Measurements from ENCODE around the gene ALDOA.
"Not testable (repeated sequence)": the region's sequence is repeated elsewhere in the genome, so short reads cannot be mapped to it uniquely, and the experiment has no call there.

The ALDOA gene

DNA sequence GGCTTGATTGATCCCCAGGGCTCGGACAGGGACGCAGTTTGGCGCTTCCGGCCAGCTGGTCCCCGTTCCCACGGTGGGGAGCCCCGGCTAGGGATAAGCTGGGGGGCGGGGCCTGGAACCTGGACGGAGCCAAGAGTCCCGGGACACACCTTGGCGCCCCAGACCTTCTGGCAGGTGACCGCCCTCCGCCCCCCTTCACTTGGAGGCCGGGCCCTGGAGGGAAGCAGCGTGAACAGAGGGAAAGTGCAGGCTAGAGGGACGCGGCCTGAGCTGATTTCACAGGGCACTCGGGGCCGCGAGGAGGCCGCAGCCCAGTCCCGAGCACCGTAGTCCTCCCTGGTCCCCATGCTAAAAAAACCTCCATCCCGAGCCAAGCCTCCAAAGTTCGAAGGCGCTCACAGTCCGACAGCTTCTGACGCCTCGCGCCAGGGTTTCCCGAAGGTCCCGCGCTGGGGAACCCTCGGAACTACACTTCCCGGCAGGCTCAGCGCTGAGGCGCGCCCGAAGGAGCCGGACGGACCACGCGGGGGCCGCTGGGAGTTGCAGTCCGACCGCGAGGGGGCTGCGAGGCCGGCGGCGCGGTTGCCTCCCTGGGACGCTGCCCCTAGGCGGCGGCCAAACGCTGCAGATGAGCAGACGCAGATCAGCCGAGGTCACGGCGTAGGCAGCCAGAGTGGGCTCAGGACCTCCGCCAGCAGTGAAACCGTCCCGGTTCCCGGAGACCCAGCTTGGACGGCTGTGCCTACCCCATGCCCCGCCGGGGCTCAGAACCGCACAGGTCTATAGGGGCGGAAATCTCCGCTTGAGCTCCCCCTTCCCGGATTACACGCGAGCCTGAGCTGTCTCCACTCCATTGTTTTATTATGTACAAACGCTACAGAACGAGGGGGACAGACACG lies 26.2 kb downstream of the ALDOA start, which contains the start of gene TBX6:
TBX6 (minus strand) TSS at position 451 of the 899 bp plus-strand sequence. CDS start 731 bp downstream, outside the sequence.
- DNase-seq (ENCODE audit: low spot score) = peak; percentile 96

DNA sequence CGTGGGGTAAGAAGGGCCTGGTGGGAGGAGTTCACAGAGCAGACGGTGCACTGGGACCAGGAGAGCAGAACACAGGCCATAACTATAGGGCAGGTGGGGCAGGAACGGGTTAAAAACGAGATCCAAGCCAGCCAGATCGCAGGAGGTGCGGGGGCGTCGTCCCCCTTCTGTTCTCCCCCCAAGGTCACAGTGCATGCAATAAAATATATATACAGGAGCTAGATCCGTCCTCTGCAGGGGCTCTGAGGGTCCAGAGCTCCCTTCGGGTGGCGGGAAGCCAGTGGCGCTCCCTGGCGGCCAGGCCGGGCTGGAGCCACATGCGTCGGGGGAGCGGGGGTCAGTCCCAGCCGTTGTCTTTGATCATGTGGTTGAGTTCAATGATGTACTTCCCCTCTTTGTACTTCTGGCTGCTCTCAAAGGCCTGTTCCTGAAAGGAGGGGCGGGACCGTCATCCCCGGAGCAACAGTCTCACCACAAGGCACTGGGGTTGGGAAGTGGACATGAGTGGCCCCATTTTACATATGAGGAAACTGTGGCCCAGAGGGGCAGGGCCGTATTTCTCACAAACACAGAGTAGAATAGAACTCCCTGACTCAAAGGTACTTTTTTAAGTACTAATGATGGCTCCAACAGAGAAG lies 26.9 kb downstream of the ALDOA start:
- peak; percentile 67 for DNase-seq (ENCODE audit: low spot score)

DNA sequence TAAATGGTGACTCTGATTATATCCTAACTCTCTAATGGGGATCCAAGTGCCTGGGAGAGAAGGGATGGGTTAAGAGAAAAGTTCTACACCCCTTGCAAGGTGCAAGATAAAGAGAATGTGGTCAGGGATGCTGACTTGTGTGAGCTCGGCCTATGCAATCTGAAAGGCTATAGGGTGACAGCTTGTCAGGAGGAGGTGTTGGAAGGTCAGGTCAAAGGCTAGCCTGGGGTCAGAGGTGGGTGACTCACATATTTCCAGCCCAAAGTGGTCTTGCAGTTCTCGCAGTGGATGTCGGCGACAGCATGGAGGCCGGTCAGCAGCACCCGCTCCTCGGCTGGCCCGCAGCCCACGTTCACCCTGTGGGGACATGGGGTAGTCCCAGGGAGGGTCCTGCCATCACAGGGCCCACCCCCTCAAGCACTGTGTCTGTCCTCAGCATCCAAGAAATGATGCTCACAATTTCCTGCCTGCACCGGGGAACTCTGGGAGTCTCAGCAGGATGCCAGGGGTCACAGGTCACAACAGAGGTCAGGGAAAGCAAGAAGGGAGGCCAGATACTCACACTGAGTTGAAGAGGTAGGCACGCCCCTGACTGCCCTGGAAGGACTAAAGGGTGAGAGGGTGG lies 29.1 kb downstream of the ALDOA start:
- DNase-seq (ENCODE audit: low spot score) = no peak

DNA sequence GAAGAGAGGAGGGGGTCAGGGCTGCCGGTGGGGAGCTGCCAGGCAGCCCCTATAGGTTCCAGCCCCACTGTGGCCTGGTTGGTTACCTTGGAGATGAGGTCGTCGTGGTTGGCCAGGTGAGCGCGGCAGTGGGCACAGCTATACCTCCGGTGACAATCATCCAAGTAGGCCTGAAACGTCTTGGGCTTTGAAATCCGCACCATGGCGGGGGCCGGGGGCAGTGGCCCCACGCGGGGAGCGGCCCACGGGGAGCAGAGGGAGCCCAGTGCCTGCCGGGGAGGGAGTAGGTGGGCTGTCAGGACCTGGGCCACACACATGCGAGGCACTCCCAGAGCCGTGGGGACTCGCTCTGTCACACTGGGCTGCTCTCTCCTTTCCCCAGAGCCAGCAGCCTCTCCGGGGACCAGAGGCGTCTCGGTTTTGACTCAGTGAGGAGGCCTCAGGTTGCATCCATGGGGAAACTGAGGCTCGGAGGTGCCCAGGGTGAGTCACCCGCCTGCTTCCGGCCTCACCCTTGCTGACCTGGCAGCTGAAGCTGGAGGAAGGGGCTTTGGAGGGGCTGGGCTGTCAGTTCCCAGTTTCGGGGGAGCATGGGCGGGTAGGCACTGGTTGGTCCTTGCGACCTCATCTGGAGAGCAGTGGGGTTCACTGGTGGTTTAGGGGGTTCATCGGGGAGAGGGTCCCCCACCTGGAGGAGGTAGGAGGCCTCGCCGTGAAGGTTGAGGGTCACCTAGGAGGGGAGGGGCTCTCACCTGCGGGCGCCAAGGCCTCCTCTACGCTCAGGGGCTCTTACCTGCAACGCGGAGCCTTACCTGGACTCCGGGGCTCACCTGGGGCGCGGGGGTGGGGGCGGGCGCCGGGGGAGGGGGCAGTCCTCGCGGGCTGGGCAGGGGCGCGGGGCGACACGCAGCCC lies 29.9 kb downstream of the ALDOA start:
- no peak for DNase-seq (ENCODE audit: low spot score)

DNA sequence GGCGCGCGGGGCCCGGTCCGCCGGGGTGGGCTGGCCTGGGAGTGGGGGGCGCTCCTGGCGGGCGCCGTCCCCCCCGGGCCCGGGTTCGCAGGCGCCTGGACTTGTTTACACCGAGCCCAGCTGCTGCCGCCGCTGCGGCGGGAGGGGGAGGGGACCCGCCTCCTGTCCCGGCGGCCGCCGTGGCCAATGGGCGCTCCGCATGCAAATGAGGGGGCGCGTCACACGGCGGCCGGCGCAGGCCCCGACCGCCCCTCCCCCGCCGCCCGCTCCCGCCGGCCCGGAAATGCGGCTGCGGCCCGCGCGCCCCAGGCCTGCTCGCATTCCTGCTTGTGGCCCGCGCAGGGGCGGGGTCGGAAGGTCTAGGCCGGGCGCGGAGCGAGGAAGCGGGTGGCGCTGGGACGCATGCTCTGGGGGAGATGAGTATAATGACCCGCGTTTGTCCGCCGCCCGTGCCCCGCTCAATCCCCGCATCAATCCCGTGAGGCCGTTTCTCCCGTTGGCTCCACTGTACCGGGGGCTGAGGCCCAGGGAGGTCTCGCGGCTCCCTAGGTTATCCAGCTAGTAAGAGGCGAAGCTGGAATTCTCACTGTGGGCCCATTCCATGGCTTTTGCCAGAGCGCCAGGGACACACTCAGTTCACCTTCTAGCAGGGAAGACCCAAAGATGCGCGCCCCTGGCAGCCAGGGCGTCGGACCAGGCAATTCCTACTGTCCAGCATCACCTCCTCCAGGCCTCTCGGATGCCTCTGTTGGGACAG lies 30.7 kb downstream of the ALDOA start, which contains the start of gene YPEL3:
YPEL3 (minus strand) TSS at position 109 of the 757 bp plus-strand sequence. CDS start 731 bp downstream, outside the sequence.
- peak; percentile 99 for DNase-seq (ENCODE audit: low spot score)

DNA sequence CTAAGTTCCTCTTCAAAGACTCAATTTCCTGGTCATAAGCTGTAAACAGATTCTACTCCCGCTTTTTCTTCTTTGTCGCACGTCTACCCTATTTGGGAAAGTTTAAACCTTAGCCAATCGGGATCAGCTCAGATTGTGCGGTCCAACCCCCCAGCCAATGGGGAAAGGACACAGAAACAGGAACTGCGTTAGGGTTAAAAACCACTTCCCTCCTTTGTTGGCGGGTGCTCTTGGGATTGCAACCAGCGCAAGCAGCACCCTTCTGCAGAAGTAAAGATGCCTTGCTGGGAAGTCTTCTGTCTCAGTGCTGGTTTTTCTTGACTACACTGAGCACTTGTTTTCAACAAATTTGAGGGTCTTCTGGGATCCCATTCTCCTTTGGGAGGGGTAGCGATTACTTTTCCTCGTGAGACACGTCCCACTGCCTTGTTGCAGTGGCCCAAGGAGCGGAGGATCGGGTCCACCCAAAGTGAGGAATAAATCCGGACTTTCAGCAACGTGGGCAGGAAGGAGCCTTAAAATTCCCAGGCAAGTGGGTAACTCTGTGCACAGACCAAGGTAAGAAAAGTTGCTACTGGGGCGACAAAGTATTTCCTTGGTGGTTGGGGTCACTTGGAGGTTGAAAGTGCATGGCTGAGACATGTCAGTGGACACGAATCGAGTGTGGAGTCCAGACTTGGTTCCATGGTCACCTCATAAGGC lies 31.5 kb downstream of the ALDOA start:
- DNase-seq (ENCODE audit: low spot score) = no peak

DNA sequence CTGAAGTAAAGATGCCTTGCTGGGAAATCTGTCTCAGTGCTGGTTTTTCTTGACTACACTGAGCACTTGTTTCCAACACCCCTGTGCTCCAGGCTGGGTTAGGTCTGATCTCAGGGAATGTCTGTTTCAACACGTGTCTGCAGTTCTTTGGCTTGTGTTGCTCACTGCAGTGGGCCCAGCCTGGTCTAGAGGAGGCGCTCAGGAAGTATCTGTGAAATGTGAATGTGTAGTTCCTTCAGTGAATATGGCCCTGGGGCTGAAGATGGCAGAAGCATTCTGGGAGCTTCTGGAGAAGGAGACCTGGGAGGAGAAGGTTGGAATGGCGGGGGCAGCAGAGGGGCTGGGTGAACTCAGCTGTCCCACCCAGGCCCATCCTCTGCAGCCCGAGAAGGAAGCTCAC lies 38.5 kb downstream of the ALDOA start:
- no peak for DNase-seq (ENCODE audit: low spot score)

DNA sequence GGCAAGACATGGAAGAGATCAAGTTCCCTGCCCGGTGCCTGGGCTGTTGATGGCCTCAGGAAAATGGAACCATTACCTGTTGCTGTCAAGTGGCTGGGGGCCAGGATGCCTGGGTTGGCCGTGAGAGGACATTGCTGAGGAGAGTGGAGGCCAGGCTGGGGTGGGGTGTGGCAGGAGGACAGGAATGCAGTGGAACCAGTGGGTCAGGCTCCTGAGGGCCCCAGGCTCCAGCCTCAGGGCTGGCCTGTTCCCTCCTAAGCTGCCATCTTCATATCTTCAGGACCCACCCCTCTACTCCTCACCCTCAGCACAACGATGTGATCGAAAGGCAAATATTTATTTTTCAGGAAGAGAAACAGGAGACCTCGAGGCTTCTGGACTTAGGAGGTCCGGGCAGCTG lies 38.9 kb downstream of the ALDOA start:
- DNase-seq (ENCODE audit: low spot score) = no peak

DNA sequence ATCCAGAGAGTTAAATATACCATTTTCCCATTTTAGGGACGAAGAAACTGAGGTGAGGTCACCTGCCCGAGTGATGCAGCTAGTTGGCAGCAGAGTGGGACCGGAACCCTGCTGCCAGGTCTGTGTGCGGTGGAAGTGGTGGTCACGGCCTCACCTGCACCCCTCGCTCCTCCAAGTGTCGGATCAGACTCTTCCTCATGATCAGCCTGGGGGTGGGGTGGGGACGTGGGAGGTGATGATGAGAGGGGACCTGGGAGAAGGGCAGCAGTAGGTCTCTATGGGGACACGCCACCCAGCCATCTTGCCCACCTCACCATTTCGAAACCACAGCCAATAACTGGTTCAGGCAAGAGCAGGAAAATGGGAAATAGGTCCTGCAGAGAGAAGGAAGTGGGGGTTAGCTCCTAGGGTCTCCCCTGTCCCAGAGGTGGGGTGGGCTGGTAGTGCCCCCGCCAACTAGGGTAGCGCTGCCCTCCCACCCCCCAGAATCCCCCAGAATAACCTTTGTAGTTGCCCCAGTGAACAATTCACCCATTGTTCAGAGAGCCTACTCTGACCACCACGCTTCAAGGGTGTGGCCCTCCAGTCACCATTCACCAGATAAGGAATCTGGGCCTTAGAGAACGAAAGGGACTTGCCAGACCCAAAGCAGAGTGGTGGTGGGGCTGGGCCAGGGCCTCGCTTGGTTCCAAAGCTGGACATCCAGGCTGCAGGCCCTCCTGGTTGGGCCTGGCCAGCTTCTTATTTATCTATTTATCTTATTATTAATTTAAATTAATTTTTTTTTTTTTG lies 42.7 kb downstream of the ALDOA start:
- DNase-seq (ENCODE audit: low spot score) = no peak

DNA sequence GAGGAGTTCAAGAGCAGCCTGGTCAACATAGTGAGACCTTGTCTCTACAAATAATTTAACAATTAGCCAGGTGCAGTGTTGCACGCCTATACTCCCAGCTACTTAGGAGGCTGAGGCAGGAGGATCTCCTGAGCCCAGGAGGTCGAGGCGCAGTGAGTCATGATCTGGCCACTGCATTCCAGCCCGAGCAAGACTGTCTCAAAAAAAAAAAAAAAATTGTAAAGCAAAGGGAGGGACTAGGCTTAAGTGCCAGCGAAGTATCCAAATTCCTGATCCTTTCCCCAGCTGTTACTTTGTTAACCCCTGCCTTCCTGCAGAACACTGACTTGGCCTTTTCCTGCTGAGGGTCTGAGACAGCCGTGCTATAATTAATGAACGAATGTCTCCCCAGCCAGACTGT lies 45.1 kb downstream of the ALDOA start:
- no peak for DNase-seq (ENCODE audit: low spot score)

DNA sequence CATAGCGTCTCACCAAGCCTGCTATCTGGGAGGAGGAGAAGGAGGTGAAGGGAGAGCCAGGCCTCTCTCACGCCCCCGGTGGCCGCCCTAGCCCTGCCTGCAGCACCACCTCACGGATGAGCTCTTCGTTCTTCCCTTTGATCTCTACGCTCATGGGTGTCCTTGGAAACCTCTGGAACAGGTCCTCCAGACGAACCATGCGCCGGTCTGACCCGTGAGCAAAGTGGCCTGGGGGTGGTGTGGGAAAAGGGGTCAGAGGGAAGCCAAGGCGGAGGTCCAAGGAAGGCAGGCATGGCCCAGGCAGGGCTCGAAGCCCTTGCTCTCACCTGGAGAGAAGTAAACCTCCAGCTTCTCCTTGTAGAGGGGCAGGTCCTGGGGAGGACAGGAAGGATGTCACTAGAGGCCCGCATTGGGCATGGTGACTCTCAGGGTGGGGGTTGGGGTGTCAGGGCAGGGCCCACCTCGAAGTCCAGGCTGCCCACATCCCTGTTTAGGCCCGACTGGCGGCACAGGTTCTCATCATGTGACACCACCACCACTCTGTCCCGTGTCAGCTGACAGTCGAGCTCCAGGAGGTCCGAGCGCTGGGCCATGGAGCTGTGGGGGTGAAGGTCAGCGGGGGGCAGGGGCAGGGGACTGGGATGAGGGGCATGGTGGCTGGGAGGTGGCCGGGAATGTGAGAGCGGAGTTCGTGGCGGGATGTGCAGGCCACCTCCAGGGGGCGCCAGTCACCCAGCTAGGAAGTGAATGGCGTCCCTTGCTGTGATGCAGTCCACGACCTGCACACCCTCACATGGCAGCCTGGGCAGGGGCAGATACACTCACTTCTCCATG lies 46.9 kb downstream of the ALDOA start:
- DNase-seq (ENCODE audit: low spot score) = peak; percentile 82

DNA sequence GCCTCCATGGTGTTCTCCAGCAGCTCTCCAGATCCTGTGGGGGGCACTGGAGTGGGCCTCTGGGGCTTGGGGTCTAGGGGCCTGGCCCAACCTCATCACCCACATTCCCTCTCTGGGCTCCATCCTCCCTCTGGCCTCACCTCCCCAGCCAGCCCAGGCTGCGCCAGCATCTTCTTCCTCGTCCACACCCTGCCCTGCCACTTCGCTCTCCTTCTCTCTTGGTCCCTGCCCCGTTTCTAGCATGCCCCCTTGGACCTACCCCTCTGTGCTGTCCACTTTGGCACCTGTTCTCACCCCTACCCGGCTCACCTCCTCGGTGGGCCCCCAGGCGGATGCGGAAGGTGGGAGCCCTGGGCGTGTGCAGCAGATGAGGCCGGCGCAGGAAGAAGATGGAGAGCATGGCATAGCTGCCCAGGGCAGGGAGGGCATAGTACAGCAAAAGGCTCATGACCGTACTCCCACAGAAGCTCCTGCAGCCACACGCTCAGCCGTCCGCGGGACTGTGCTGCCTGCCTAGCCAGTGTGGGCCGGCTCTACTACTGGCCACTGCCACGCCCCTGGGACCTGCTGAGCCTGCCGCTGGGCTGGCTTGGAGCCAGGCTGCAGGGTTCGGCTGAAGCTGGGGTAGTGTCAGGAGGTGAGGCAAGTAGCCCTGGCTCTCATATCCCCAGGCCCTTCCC lies 47.6 kb downstream of the ALDOA start, which contains the start of gene GDPD3:
GDPD3 (minus strand) TSS at position 507 of the 680 bp plus-strand sequence; CDS start at position 448, 59 bp downstream.
- no peak for DNase-seq (ENCODE audit: low spot score)

DNA sequence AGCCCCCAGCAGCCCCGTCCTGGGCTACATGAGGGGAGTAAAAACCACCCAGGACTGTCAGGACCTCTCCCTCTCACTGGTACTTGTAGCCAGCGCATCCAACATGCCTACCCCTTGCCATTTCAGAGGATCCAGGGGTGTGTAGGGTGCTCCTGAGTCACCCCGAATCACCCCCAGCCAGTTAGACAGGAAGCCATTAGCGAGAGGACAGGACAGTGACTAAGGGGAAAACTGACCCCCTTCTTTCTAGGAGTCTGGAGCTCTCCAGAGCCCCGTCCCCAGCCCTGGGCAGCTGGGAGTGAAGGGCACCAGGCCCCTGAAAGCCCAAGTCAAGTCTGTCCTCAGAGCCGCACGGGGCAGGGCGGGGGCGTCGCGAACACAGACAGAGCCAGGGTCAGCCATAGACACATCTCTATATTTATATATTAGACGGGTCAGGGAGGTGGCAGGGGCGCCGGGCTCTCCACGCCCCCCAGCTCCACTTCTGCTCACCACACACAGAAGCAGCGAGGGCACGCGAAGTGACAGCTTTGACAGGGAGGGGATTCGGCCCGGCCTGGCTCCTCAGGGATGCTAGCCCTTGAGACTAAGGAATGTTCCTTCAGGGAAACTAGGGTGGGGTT lies 48.3 kb downstream of the ALDOA start:
- DNase-seq (ENCODE audit: low spot score) = no peak

DNA sequence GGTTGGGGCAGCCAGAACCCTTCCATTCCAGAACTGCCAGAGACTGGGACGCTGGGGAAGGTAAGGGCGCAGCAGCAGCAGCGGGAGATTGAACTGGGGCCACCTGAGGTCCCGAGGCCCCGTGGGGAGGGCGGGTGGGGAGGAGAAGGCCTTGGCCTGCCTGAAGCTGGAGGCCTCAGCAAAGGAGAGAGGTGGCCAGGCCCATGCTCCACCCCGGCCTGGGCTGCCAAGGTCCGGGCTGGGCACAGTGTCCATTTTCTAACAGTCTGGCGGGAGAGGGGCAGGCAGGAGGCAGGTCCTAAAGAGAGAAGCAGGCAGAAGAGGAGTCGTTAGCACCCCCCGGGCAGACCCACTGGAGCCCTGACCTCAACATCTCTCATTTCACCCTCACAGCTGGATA lies 48.9 kb downstream of the ALDOA start:
- no peak for DNase-seq (ENCODE audit: low spot score)

DNA sequence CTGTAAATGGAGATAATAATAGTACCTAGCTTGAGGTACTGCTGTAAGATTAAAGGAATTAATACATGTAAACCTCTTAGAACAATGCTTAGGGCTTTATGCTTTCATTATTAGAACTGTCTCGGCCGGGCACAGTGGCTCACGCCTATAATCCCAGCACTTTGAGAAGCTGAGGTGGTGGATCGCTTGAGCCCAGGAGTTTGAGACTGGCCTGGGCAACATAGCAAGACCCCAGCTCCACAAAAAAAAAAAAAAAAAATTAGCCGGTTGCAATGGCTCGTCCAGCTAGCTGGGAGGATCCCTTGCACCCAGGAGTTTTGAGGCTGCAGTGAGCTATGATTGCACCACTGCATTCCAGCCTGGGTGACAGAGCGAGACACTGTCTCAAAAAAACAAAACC lies 49.3 kb downstream of the ALDOA start:
- not testable (repeated sequence) for DNase-seq (ENCODE audit: low spot score)

DNA sequence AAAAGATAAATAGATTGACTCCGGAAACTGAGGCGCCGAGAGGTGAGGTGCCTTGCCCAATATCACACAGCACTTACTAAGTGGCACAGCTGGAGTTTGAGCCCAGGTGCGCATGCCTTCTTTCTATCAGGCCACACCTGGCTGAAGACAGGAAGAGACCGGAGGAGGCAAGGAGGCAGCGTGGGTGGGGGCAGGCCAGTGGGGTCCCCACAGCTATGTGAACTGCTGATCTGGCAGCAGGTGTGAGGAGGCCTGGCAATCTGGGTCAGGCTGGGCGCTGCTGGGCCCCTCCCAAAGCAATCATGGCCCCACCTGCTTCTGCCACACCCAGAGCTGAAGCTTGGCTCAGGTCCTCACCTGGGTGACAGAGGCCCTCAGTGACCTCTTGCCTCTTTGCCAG lies 49.7 kb downstream of the ALDOA start:
- DNase-seq (ENCODE audit: low spot score) = no peak
